ENCODE measurements around the gene HAAO.
A peak's percentile ranks its signal among the peaks of the same experiment; 100 is the strongest.
"Not testable (repeated sequence)": the region's sequence is repeated elsewhere in the genome, so short reads cannot be mapped to it uniquely, and the experiment has no call there.

HAAO gene

GRCh38 chr2:42752314-42752713, 40.1 kb downstream of the HAAO start:
- DNase-seq (ENCODE audit: low read depth): peak; percentile 5

GRCh38 chr2:42748840-42749239, 43.5 kb downstream of the HAAO start:
- no peak for DNase-seq (ENCODE audit: low read depth)

GRCh38 chr2:42747422-42747821, 45.0 kb downstream of the HAAO start:
- DNase-seq (ENCODE audit: low read depth): no peak

- DNase-seq (ENCODE audit: low read depth): no peak
Observed at GRCh38 chr2:42744545-42745082, 47.8 kb downstream of the HAAO start.

- no peak for DNase-seq (ENCODE audit: low read depth)
Observed at GRCh38 chr2:42743659-42743990, 48.8 kb downstream of the HAAO start.

- DNase-seq (ENCODE audit: low read depth): no peak
Observed at GRCh38 chr2:42742740-42743658, 49.4 kb downstream of the HAAO start.

- DNase-seq (ENCODE audit: low read depth): no peak
Observed at GRCh38 chr2:42741140-42741539, 51.2 kb downstream of the HAAO start.

- no peak for DNase-seq (ENCODE audit: low read depth)
Observed at GRCh38 chr2:42736598-42737322, 55.6 kb downstream of the HAAO start.

GRCh38 chr2:42733852-42734251, 58.5 kb downstream of the HAAO start:
- no peak for DNase-seq (ENCODE audit: low read depth)

- not testable (repeated sequence) for DNase-seq (ENCODE audit: low read depth)
Observed at GRCh38 chr2:42731316-42731715, 61.1 kb downstream of the HAAO start.

GRCh38 chr2:42726680-42727079, 65.7 kb downstream of the HAAO start:
- DNase-seq (ENCODE audit: low read depth): no peak

- no peak for DNase-seq (ENCODE audit: low read depth)
Observed at GRCh38 chr2:42725657-42726056, 66.7 kb downstream of the HAAO start.

GRCh38 chr2:42724886-42725285, 67.5 kb downstream of the HAAO start:
- no peak for DNase-seq (ENCODE audit: low read depth)

GRCh38 chr2:42723465-42723864, 68.9 kb downstream of the HAAO start:
- DNase-seq (ENCODE audit: low read depth): no peak

- peak; percentile 97 for DNase-seq (ENCODE audit: low read depth)
Observed at GRCh38 chr2:42722320-42723190, 69.8 kb downstream of the HAAO start.

GRCh38 chr2:42721898-42722297, 70.5 kb downstream of the HAAO start:
- DNase-seq (ENCODE audit: low read depth): no peak

Measured in amniotic epithelial cell (primary cell).